Fibroblast of villous mesenchyme (primary cell): ENCODE results near the gene BECN2. TPM values are rescaled to one million over a fixed set of nuclear protein-coding genes. Genes with fewer than 3 reads are reported as not detected.

Experiments
- DNase-seq: peaks from one replicate; pipeline ENCODE4 v3.0.0-alpha.2; 2010; ENCODE audit warnings: low read depth
- H3K4me3 ChIP-seq: 2 replicates; pipeline ENCODE4 v1.5.1; 2011; ENCODE audit warnings: low read depth, mild to moderate bottlenecking, low read length
- CTCF ChIP-seq: IDR thresholded peaks from 2 replicates; pipeline ENCODE4 v1.5.1; 2012; ENCODE audit warnings: low read depth, mild to moderate bottlenecking, low read length; ENCODE audit not compliant: insufficient read depth
- total RNA-seq: library from RNA; depleted of rRNA; stranded (reverse); fragments of >200 nt; gene quantifications from 2 replicates; pipeline ENCODE4 v1.2.3, GENCODE V29; 2012

BECN2 gene
- total RNA-seq, 1 donor, result not detected

GRCh38 chr1:241927321-241927720 is 30.2 kb upstream of the BECN2 start:
- no peak for DNase-seq
- TF ChIP-seq CTCF, result no peak
- H3K4me3 ChIP-seq, result no peak overlapping the region

GRCh38 chr1:241932845-241933244 is 24.7 kb upstream of the BECN2 start:
- no peak overlapping the region for H3K4me3 ChIP-seq
- no peak for TF ChIP-seq CTCF
- no peak for DNase-seq

GRCh38 chr1:241934201-241934848 is 23.2 kb upstream of the BECN2 start:
- H3K4me3 ChIP-seq, result no peak overlapping the region
- peak; percentile 15 for DNase-seq
- no peak for TF ChIP-seq CTCF

GRCh38 chr1:241934866-241935265 is 22.7 kb upstream of the BECN2 start:
- no peak overlapping the region for H3K4me3 ChIP-seq
- TF ChIP-seq CTCF, result no peak
- no peak for DNase-seq

GRCh38 chr1:241939798-241940197 is 17.8 kb upstream of the BECN2 start:
- TF ChIP-seq CTCF, result no peak
- no peak overlapping the region for H3K4me3 ChIP-seq
- DNase-seq, result no peak

- no peak overlapping the region for H3K4me3 ChIP-seq
- no peak for TF ChIP-seq CTCF
- DNase-seq, result no peak
These were observed 14.8 kb upstream of the BECN2 start for GRCh38 chr1:241942738-241943137.

- DNase-seq, result no peak
- TF ChIP-seq CTCF, result no peak
- H3K4me3 ChIP-seq, result peak overlapping the region; percentile 58
These were observed 13.3 kb upstream of the BECN2 start for GRCh38 chr1:241944300-241944699.
